Right atrium auricular region (tissue), 2 donors: ENCODE data around the gene THTPA. TPM values are rescaled to one million over a fixed set of nuclear protein-coding genes. Genes with fewer than 3 reads are reported as not detected.

Experiments
- DNase-seq: peaks from one replicate; pipeline ENCODE4 v3.0.0-alpha.2; 2019; ENCODE audit warnings: low spot score
- H3K27ac ChIP-seq, 2 donors: fragments of 200-600 bp; sonication (generic); 1 replicate in 1 of 2; 2 replicates in 1 of 2; pipeline ENCODE4 v1.5.1; 2016 to 2019
- H3K27me3 ChIP-seq, 2 donors: fragments of 200-600 bp; sonication (generic); one replicate each; pipeline versions ENCODE4 v1.5.1 to v1.6.0; 2017 to 2019
- H3K36me3 ChIP-seq: fragments of 200-600 bp; sonication (generic); one replicate; pipeline ENCODE4 v1.5.1; 2016
- H3K4me1 ChIP-seq, 2 donors: fragments of 200-600 bp; sonication (generic); one replicate each; pipeline versions ENCODE4 v1.5.1 to v1.6.0; 2017 to 2019
- H3K4me3 ChIP-seq, 2 donors: fragments of 200-600 bp; sonication (generic); 1 replicate in 1 of 2; 2 replicates in 1 of 2; pipeline ENCODE4 v1.5.1; 2017 to 2019; ENCODE audit warnings: mild to moderate bottlenecking in 1 of 2, moderate library complexity in 1 of 2
- H3K9me3 ChIP-seq, 2 donors: fragments of 200-600 bp; sonication (generic); one replicate each; pipeline ENCODE4 v1.5.1; 2019
- total RNA-seq, 2 donors: library from RNA; depleted of rRNA; stranded (reverse); fragments of >200 nt; gene quantifications; one replicate each; pipeline ENCODE4 v1.1.0, GENCODE V29; 2016
- TF ChIP-seq, protein P1 (sequence below), 2 donors: fragments of 200-600 bp; sonication (generic); IDR thresholded peaks; one replicate each; pipeline ENCODE4 v1.5.1; 2019; ENCODE audit warnings: antibody characterized with exemption in 2 of 2

THTPA gene
- total RNA-seq, 2 donors from 2014 or later, result 22.6 to 27.3 TPM

- Histone ChIP-seq H3K9me3 (no peaks in the 10 kb centered on the region), H3K27me3 (no peaks in the 10 kb centered on the region), H3K4me3 (no peak overlapping the region), H3K27ac (no peak overlapping the region), H3K4me1 (no peaks in the 10 kb centered on the region), H3K36me3 (no peaks in the 10 kb centered on the region)
- DNase-seq, result no peak
- TF ChIP-seq, protein P1, sequence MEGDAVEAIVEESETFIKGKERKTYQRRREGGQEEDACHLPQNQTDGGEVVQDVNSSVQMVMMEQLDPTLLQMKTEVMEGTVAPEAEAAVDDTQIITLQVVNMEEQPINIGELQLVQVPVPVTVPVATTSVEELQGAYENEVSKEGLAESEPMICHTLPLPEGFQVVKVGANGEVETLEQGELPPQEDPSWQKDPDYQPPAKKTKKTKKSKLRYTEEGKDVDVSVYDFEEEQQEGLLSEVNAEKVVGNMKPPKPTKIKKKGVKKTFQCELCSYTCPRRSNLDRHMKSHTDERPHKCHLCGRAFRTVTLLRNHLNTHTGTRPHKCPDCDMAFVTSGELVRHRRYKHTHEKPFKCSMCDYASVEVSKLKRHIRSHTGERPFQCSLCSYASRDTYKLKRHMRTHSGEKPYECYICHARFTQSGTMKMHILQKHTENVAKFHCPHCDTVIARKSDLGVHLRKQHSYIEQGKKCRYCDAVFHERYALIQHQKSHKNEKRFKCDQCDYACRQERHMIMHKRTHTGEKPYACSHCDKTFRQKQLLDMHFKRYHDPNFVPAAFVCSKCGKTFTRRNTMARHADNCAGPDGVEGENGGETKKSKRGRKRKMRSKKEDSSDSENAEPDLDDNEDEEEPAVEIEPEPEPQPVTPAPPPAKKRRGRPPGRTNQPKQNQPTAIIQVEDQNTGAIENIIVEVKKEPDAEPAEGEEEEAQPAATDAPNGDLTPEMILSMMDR (IDR thresholded peaks at IDR 0.05), result no peak
These were observed 25.6 kb upstream of the THTPA start for GRCh38 chr14:23530375-23531055.

DNA sequence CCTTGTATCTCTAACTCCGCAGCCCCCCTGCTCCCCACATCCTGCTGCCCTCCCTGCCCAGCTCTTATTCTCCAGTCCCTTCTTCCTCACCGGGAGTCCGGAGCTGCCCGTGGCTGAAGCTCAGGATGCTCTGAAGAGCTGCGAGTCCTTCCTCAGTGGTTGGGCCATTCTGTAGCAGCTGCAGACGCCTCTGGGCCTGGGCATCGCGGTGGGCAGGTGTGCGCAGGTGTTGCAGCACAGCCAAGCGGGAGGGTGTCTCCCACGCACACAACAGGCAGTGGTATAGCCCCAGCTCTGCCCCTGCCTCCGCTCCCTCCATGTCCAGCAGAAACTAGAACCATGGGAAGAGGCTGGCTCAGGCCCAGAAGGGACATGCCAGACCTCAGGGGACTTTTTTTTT is 24.7 kb upstream of the THTPA start:
- Histone ChIP-seq H3K36me3 (no peaks in the 10 kb centered on the region), H3K27ac (no peak overlapping the region), H3K9me3 (no peaks in the 10 kb centered on the region), H3K4me3 (no peak overlapping the region), H3K4me1 (no peaks in the 10 kb centered on the region), H3K27me3 (no peaks in the 10 kb centered on the region)
- TF ChIP-seq, protein P1 (IDR thresholded peaks at IDR 0.05), result no peak
- DNase-seq, result no peak

DNA sequence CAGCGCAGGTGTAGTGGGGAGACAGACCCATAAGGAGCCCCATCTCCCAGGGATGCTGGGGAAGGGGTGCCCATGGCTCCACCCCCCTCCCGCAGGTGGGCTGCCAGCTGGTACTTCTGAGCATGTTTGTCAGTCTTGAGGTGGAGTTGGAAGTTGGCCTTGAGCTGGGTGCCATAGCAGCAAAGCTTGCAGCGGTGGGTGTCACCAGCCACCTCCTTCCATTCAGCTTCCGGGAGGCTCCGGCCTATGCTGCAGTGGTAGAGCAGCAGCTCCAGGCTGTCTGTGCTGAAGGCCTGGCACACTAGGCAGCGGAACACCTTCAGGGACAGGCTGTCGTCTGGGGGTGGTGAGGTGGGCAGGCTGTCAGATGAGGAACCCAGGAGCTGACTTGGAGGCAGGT is 23.4 kb upstream of the THTPA start:
- DNase-seq, result no peak
- Histone ChIP-seq H3K4me1 (no peaks in the 10 kb centered on the region), H3K36me3 (no peaks in the 10 kb centered on the region), H3K27me3 (no peaks in the 10 kb centered on the region), H3K27ac (no peak overlapping the region), H3K4me3 (no peak overlapping the region), H3K9me3 (no peaks in the 10 kb centered on the region)
- TF ChIP-seq, protein P1 (IDR thresholded peaks at IDR 0.05), result no peak

DNA sequence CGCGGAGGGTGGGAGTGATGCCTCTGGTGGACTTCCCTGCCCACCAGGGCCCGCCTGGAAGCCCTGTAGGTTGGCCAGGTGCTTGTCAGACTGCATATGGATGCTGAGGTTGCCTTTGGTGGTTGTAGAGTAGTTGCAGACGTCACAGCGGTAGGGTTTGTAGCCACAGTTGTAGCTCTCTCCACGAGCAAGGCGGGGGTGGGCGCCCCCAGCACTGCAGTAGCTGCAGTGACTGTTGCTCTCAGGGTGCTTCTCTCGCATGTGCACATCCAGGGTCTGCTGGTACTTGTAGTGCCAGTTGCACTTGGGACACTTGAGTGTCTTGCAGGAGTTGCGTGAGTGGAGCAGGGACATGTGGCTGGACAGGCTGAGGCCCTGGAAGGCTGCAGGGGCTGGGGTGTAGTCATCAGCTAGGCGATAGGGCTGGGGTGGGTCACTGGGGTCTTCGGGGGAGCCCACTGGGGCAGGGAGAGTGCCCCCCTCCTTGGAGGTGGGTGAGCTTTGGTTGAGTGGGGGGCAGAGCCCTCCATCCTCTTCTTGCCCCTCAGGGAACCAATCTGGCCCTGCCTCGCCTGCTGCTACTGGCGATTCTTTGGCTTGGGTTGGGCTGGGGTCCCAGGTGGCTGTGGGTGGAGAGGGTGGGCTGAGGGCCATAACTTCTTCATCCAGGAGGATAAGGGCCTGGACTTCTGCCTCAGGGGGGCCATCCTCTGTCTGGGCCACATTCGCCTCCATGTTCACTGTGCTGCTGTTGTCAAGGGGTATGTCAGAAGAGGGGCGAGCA is 22.2 kb upstream of the THTPA start:
- Histone ChIP-seq H3K9me3 (no peaks in the 10 kb centered on the region), H3K4me3 (no peak overlapping the region), H3K27me3 (no peaks in the 10 kb centered on the region), H3K36me3 (no peaks in the 10 kb centered on the region), H3K4me1 (peaks cover 0 to 4% of the 10 kb centered on the region in 2 donors), H3K27ac (no peak overlapping the region)
- TF ChIP-seq, protein P1 (IDR thresholded peaks at IDR 0.05), result no peak
- no peak for DNase-seq

- DNase-seq, result no peak
- peaks cover 0 to 8% of the 10 kb centered on the region in 2 donors for H3K4me1 ChIP-seq
- TF ChIP-seq, protein P1 (IDR thresholded peaks at IDR 0.05), result no peak
These were observed 20.1 kb upstream of the THTPA start for GRCh38 chr14:23535943-23536342.

More at GRCh38 chr14:23535943-23536342, 20.1 kb upstream of the THTPA start:
- Histone ChIP-seq H3K27me3 (no peaks in the 10 kb centered on the region), H3K36me3 (no peaks in the 10 kb centered on the region), H3K4me3 (no peak overlapping the region), H3K9me3 (no peaks in the 10 kb centered on the region), H3K27ac (no peak overlapping the region)
